Measurements from ENCODE around the gene CYP2S1. TPM values are rescaled to one million over a fixed set of nuclear protein-coding genes. Genes with fewer than 3 reads are reported as not detected.

CYP2S1 gene
- polyA plus RNA-seq, 1 donor from 2014 or later: not detected

DNA sequence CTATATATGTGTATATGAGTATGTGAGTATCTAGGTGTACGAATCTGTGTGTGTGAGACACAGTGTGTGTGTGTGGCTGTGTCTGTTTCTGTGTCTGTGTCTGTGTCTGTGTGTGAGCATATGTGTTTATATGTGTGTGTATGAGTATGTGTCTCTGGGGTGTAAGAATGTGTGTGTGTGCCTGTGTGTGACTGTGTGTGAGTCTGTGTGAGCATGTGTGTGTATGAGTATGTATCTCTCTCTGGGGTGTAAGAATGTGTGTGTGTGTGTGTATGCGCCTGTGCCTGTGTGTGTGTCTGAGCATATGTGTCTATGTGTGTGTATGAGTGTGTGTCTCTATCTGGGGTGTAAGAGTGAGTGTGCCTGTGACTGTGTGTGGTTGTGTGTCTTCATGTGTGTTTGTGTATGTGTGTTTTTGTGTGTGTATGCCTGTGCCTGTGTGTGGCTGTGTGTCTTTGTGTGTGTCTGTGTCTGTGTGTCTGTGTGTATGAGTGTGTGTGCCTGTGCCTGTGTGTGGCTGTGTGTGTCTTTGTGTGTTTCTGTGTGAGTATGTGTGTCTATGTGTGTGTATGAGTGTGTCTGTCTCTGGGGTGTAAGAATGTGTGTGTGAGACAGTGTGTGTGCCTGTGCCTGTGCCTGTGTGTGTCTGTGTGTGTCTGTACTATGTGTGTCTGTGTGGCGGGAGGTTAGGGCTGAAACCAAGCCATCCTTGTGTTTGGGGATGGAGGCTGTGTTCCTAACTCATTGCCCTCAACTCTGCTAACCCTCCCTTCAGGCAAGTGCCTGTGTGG, 37.2 kb downstream of the CYP2S1 start:
- Histone ChIP-seq H3K79me2 (replicated peaks; ENCODE audit: insufficient read depth, low read length) (no peaks in the 10 kb centered on the region), H3K9ac (ENCODE audit: low read length) (no peak overlapping the region), H2AFZ (ENCODE audit: low read depth, low read length) (no peak overlapping the region)

DNA sequence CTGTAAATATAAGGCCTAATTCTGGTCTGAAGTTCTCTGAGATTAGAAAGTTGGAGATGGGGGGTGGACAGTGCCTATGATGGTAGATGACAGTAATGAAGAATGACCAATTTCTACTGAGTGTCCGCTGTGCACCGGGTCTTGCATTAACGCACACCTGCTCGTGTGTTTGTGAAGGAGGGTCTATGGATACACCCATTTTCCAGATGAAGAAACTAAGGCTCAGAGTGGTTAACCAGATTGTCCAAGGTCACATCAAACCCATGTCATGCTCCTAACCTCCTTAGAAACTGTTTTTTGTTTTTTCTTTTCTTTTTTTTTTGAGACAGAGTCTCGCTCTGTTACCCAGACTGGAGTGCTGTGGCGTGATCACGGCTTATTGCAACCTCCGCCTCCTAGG, 39.7 kb downstream of the CYP2S1 start:
- Histone ChIP-seq H2AFZ (ENCODE audit: low read depth, low read length) (no peak overlapping the region), H3K36me3 (ENCODE audit: insufficient read depth, low read length) (no peaks in the 10 kb centered on the region), H3F3A (ENCODE audit: insufficient read depth, low read length, poor library complexity, severe bottlenecking) (no peaks in the 10 kb centered on the region), H3K9ac (ENCODE audit: low read length) (no peak overlapping the region), H3K27ac (ENCODE audit: low read length) (no peak overlapping the region), H3K4me2 (ENCODE audit: low read length) (no peak overlapping the region), H4K20me1 (ENCODE audit: insufficient read depth) (no peaks in the 10 kb centered on the region), H3K4me3 (ENCODE audit: low read length) (no peak overlapping the region), H3K79me2 (replicated peaks; ENCODE audit: insufficient read depth, low read length) (no peaks in the 10 kb centered on the region), H3K9me3 (ENCODE audit: low read length) (no peaks in the 10 kb centered on the region), H3K9me2 (ENCODE audit: insufficient read depth, low read length) (no peaks in the 10 kb centered on the region), H3K27me3 (ENCODE audit: insufficient read depth, low read depth, low read length) (no peaks in the 10 kb centered on the region)
- no peak for TF ChIP-seq RAD21 (conservative IDR thresholded peaks at IDR 0.05)

More for the DNA sequence above, 37.2 kb downstream of the CYP2S1 start:
- Histone ChIP-seq H3K27ac (ENCODE audit: low read length) (no peak overlapping the region), H3K9me3 (ENCODE audit: low read length) (no peaks in the 10 kb centered on the region), H3K4me2 (ENCODE audit: low read length) (no peak overlapping the region), H3K36me3 (ENCODE audit: insufficient read depth, low read length) (no peaks in the 10 kb centered on the region), H3K9me2 (ENCODE audit: insufficient read depth, low read length) (no peaks in the 10 kb centered on the region), H3K4me3 (ENCODE audit: low read length) (no peak overlapping the region), H3K27me3 (ENCODE audit: insufficient read depth, low read depth, low read length) (no peaks in the 10 kb centered on the region), H3F3A (ENCODE audit: insufficient read depth, low read length, poor library complexity, severe bottlenecking) (no peaks in the 10 kb centered on the region), H4K20me1 (ENCODE audit: insufficient read depth) (no peaks in the 10 kb centered on the region)
- TF ChIP-seq MXI1 (conservative IDR thresholded peaks at IDR 0.05; ENCODE audit: poor library complexity, severe bottlenecking): no peak
- no peak for TF ChIP-seq POLR2AphosphoS5 (IDR thresholded peaks at IDR 0.05)
- TF ChIP-seq EP300 (conservative IDR thresholded peaks at IDR 0.05; ENCODE audit: poor library complexity, severe bottlenecking): no peak
- TF ChIP-seq, protein P1, sequence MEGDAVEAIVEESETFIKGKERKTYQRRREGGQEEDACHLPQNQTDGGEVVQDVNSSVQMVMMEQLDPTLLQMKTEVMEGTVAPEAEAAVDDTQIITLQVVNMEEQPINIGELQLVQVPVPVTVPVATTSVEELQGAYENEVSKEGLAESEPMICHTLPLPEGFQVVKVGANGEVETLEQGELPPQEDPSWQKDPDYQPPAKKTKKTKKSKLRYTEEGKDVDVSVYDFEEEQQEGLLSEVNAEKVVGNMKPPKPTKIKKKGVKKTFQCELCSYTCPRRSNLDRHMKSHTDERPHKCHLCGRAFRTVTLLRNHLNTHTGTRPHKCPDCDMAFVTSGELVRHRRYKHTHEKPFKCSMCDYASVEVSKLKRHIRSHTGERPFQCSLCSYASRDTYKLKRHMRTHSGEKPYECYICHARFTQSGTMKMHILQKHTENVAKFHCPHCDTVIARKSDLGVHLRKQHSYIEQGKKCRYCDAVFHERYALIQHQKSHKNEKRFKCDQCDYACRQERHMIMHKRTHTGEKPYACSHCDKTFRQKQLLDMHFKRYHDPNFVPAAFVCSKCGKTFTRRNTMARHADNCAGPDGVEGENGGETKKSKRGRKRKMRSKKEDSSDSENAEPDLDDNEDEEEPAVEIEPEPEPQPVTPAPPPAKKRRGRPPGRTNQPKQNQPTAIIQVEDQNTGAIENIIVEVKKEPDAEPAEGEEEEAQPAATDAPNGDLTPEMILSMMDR (IDR thresholded peaks at IDR 0.05; ENCODE audit: poor library complexity, severe bottlenecking): no peak
- TF ChIP-seq RAD21 (conservative IDR thresholded peaks at IDR 0.05): no peak
- TF ChIP-seq, protein P2, sequence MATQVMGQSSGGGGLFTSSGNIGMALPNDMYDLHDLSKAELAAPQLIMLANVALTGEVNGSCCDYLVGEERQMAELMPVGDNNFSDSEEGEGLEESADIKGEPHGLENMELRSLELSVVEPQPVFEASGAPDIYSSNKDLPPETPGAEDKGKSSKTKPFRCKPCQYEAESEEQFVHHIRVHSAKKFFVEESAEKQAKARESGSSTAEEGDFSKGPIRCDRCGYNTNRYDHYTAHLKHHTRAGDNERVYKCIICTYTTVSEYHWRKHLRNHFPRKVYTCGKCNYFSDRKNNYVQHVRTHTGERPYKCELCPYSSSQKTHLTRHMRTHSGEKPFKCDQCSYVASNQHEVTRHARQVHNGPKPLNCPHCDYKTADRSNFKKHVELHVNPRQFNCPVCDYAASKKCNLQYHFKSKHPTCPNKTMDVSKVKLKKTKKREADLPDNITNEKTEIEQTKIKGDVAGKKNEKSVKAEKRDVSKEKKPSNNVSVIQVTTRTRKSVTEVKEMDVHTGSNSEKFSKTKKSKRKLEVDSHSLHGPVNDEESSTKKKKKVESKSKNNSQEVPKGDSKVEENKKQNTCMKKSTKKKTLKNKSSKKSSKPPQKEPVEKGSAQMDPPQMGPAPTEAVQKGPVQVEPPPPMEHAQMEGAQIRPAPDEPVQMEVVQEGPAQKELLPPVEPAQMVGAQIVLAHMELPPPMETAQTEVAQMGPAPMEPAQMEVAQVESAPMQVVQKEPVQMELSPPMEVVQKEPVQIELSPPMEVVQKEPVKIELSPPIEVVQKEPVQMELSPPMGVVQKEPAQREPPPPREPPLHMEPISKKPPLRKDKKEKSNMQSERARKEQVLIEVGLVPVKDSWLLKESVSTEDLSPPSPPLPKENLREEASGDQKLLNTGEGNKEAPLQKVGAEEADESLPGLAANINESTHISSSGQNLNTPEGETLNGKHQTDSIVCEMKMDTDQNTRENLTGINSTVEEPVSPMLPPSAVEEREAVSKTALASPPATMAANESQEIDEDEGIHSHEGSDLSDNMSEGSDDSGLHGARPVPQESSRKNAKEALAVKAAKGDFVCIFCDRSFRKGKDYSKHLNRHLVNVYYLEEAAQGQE (IDR thresholded peaks at IDR 0.05; ENCODE audit: borderline replicate concordance): no peak
- no peak for TF ChIP-seq TAF1 (IDR thresholded peaks at IDR 0.05; ENCODE audit: low read depth)
- no peak for TF ChIP-seq EZH2 (IDR thresholded peaks at IDR 0.05; ENCODE audit: borderline replicate concordance, insufficient read depth, low read length, poor library complexity, severe bottlenecking)
- TF ChIP-seq SMC3 (conservative IDR thresholded peaks at IDR 0.05; ENCODE audit: poor library complexity): no peak

Measured in neural cell (in vitro differentiated cells).